Measurements from ENCODE around the gene CCR8. TPM values are rescaled to one million over a fixed set of nuclear protein-coding genes. Genes with fewer than 3 reads are reported as not detected.

Gene CCR8
- total RNA-seq, 2 experiments from 2014 or later, result 0.75 to 0.77 TPM

- Mint-ChIP-seq H3K9me3 (ENCODE audit: low read depth) (no peaks in the 10 kb centered on the region), H3K27ac (no peak overlapping the region), H3K4me3 (no peak overlapping the region), H3K27me3 (no peaks in the 10 kb centered on the region), H3K36me3 (ENCODE audit: low read depth) (no peaks in the 10 kb centered on the region), H3K4me1 (peaks cover 13% of the 10 kb centered on the region)
- ChIA-PET POLR2A (interaction anchor here (0.6 to 1.5 kb wide), 5 partner anchors 97 to 147 kb away, joined by 3 to 6 read pairs (median 3); partner anchors contain the start of gene XIRP1), CTCF (interaction anchor here (0.6 to 13.0 kb wide), 60 partner anchors 9 to 768 kb away, joined by 3 to 447 read pairs (median 7); partner anchors contain the start of genes CX3CR1, GORASP1, TTC21A and XIRP1)
- DNase-seq (no peak), ATAC-seq (no peak)
- intact Hi-C loops (cut with DNase I, micrococcal nuclease), result loop anchor here (2.0 to 5.0 kb wide), 2 partner anchors 188 to 767 kb away; no protein-coding TSS in a partner anchor
Measured at GRCh38 chr3:39289107-39289506, 40.4 kb upstream of the CCR8 start.

- intact Hi-C loops (cut with DNase I, micrococcal nuclease), result no loop called here
- Mint-ChIP-seq H3K27me3 (no peaks in the 10 kb centered on the region), H3K27ac (no peak overlapping the region), H3K36me3 (ENCODE audit: low read depth) (no peaks in the 10 kb centered on the region), H3K9me3 (ENCODE audit: low read depth) (no peaks in the 10 kb centered on the region), H3K4me3 (no peak overlapping the region), H3K4me1 (peaks cover 18% of the 10 kb centered on the region)
- DNase-seq (no peak), ATAC-seq (no peak)
- ChIA-PET POLR2A (no interaction called here), CTCF (interaction anchor here (0.6 to 13.0 kb wide), 19 partner anchors 11 to 1351 kb away, joined by 3 to 447 read pairs (median 3); partner anchors contain the start of genes CX3CR1 and XIRP1)
Measured at GRCh38 chr3:39290255-39290654, 39.3 kb upstream of the CCR8 start.

- ATAC-seq (peak; percentile 40), DNase-seq (peak; percentile 86)
- H3K4me1 Mint-ChIP-seq, result peaks cover 22% of the 10 kb centered on the region
- no peak overlapping the region for H3K4me3 Mint-ChIP-seq
- H3K27ac Mint-ChIP-seq, result no peak overlapping the region
- no peaks in the 10 kb centered on the region for H3K9me3 Mint-ChIP-seq (ENCODE audit: low read depth)
- ChIA-PET CTCF (interaction anchor here (0.6 to 13.0 kb wide), 52 partner anchors 10 to 796 kb away, joined by 3 to 447 read pairs (median 5); partner anchors contain the start of genes CX3CR1, EXOG, GORASP1 and TTC21A), POLR2A (no interaction called here)
- H3K27me3 Mint-ChIP-seq, result no peaks in the 10 kb centered on the region
- intact Hi-C loops (cut with DNase I, micrococcal nuclease), result loop anchor here (1.0 kb wide), 2 partner anchors 86 to 191 kb away; no protein-coding TSS in a partner anchor
- no peaks in the 10 kb centered on the region for H3K36me3 Mint-ChIP-seq (ENCODE audit: low read depth)
Measured at GRCh38 chr3:39291903-39292329, 37.6 kb upstream of the CCR8 start.

GRCh38 chr3:39292961-39293360 lies 36.5 kb upstream of the CCR8 start:
- ChIA-PET CTCF (interaction anchor here (0.7 to 13.0 kb wide), 24 partner anchors 11 to 436 kb away, joined by 3 to 447 read pairs (median 6); partner anchors contain the start of gene XIRP1), POLR2A (no interaction called here)
- Mint-ChIP-seq H3K9me3 (ENCODE audit: low read depth) (no peaks in the 10 kb centered on the region), H3K4me3 (no peak overlapping the region), H3K27ac (no peak overlapping the region), H3K36me3 (ENCODE audit: low read depth) (no peaks in the 10 kb centered on the region), H3K4me1 (peaks cover 22% of the 10 kb centered on the region), H3K27me3 (no peaks in the 10 kb centered on the region)
- DNase-seq (no peak), ATAC-seq (no peak)
- intact Hi-C loops (cut with DNase I, micrococcal nuclease), result loop anchor here (1.0 kb wide), 2 partner anchors 85 to 192 kb away; no protein-coding TSS in a partner anchor

- peak; percentile 15 for ATAC-seq
- peak overlapping the region; percentile 47 for H3K27ac Mint-ChIP-seq
- no peak overlapping the region for H3K4me3 Mint-ChIP-seq
- intact Hi-C loops (cut with DNase I, micrococcal nuclease), result no loop called here
- POLR2A ChIA-PET, result interaction anchor here (0.6 kb wide), 1 partner anchor 83 kb away, joined by 3 read pairs; no protein-coding TSS in a partner anchor
- H3K27me3 Mint-ChIP-seq, result peaks cover 3% of the 10 kb centered on the region
- H3K36me3 Mint-ChIP-seq (ENCODE audit: low read depth), result peaks cover 7% of the 10 kb centered on the region
- DNase-seq, result no peak
- peaks cover 17% of the 10 kb centered on the region for H3K4me1 Mint-ChIP-seq
- CTCF ChIA-PET, result interaction anchor here (0.6 to 13.0 kb wide), 8 partner anchors 26 to 104 kb away, joined by 3 to 447 read pairs (median 4); partner anchors contain the start of gene XIRP1
- peaks cover 9% of the 10 kb centered on the region for H3K9me3 Mint-ChIP-seq (ENCODE audit: low read depth)
Measured at GRCh38 chr3:39294446-39295183, 34.9 kb upstream of the CCR8 start.

GRCh38 chr3:39295184-39295775 lies 34.2 kb upstream of the CCR8 start:
- peaks cover 13% of the 10 kb centered on the region for H3K9me3 Mint-ChIP-seq (ENCODE audit: low read depth)
- no peak overlapping the region for H3K27ac Mint-ChIP-seq
- peaks cover 17% of the 10 kb centered on the region for H3K4me1 Mint-ChIP-seq
- intact Hi-C loops (cut with DNase I, micrococcal nuclease), result no loop called here
- DNase-seq (no peak), ATAC-seq (peak; percentile 66)
- H3K36me3 Mint-ChIP-seq (ENCODE audit: low read depth), result peaks cover 12% of the 10 kb centered on the region
- no peak overlapping the region for H3K4me3 Mint-ChIP-seq
- peaks cover 6% of the 10 kb centered on the region for H3K27me3 Mint-ChIP-seq
- ChIA-PET CTCF (interaction anchor here (0.6 to 13.0 kb wide), 8 partner anchors 27 to 105 kb away, joined by 3 to 447 read pairs (median 4); partner anchors contain the start of gene XIRP1), POLR2A (interaction anchor here (0.6 kb wide), 1 partner anchor 83 kb away, joined by 3 read pairs; no protein-coding TSS in a partner anchor)

- no peak for ATAC-seq
- ChIA-PET CTCF (interaction anchor here (0.7 to 13.0 kb wide), 6 partner anchors 8 to 192 kb away, joined by 3 to 447 read pairs (median 4); partner anchors contain the start of gene XIRP1), POLR2A (no interaction called here)
- Mint-ChIP-seq H3K27me3 (peaks cover 9% of the 10 kb centered on the region), H3K27ac (no peak overlapping the region), H3K9me3 (ENCODE audit: low read depth) (peaks cover 18% of the 10 kb centered on the region), H3K4me3 (no peak overlapping the region), H3K36me3 (ENCODE audit: low read depth) (peaks cover 12% of the 10 kb centered on the region), H3K4me1 (peaks cover 17% of the 10 kb centered on the region)
- no peak for DNase-seq
- intact Hi-C loops (cut with DNase I, micrococcal nuclease), result no loop called here
Measured at GRCh38 chr3:39296197-39297077, 33.1 kb upstream of the CCR8 start.

- peaks cover 12% of the 10 kb centered on the region for H3K36me3 Mint-ChIP-seq (ENCODE audit: low read depth)
- peaks cover 14% of the 10 kb centered on the region for H3K4me1 Mint-ChIP-seq
- H3K9me3 Mint-ChIP-seq (ENCODE audit: low read depth), result peaks cover 24% of the 10 kb centered on the region
- H3K27me3 Mint-ChIP-seq, result peaks cover 11% of the 10 kb centered on the region
- ATAC-seq (no peak), DNase-seq (no peak)
- ChIA-PET POLR2A (interaction anchor here (0.7 kb wide), 1 partner anchor 16 kb away, joined by 6 read pairs; no protein-coding TSS in a partner anchor), CTCF (interaction anchor here (3.2 kb wide), 1 partner anchor 11 kb away, joined by 11 read pairs; no protein-coding TSS in a partner anchor)
- intact Hi-C loops (cut with DNase I, micrococcal nuclease), result no loop called here
- H3K4me3 Mint-ChIP-seq, result no peak overlapping the region
- no peak overlapping the region for H3K27ac Mint-ChIP-seq
Measured at GRCh38 chr3:39299279-39299678, 30.2 kb upstream of the CCR8 start.

- POLR2A ChIA-PET, result no interaction called here
- Mint-ChIP-seq H3K27ac (no peak overlapping the region), H3K4me1 (no peaks in the 10 kb centered on the region), H3K36me3 (ENCODE audit: low read depth) (peaks cover 12% of the 10 kb centered on the region), H3K9me3 (ENCODE audit: low read depth) (peaks cover 27% of the 10 kb centered on the region), H3K27me3 (peaks cover 16% of the 10 kb centered on the region), H3K4me3 (no peak overlapping the region)
- CTCF ChIA-PET, result interaction anchor here (1.5 kb wide), 1 partner anchor 14 kb away, joined by 4 read pairs; no protein-coding TSS in a partner anchor
- intact Hi-C loops (cut with DNase I, micrococcal nuclease), result no loop called here
- no peak for ATAC-seq
- no peak for DNase-seq
Measured at GRCh38 chr3:39302178-39302577, 27.3 kb upstream of the CCR8 start.

- Mint-ChIP-seq H3K4me1 (peaks cover 12% of the 10 kb centered on the region), H3K27me3 (no peaks in the 10 kb centered on the region), H3K4me3 (no peak overlapping the region), H3K27ac (no peak overlapping the region), H3K36me3 (ENCODE audit: low read depth) (peaks cover 3% of the 10 kb centered on the region), H3K9me3 (ENCODE audit: low read depth) (peaks cover 8% of the 10 kb centered on the region)
- no peak for DNase-seq
- ATAC-seq, result no peak
- intact Hi-C loops (cut with DNase I, micrococcal nuclease), result no loop called here
- ChIA-PET CTCF (interaction anchor here (0.9 kb wide), 1 partner anchor 123 kb away, joined by 3 read pairs; no protein-coding TSS in a partner anchor), POLR2A (no interaction called here)
Measured at GRCh38 chr3:39313289-39313688, 16.2 kb upstream of the CCR8 start.
